IPS-18c (cell line): ENCODE results near the gene MSH2.
"Not testable (repeated sequence)": the region's sequence is repeated elsewhere in the genome, so short reads cannot be mapped to it uniquely, and the experiment has no call there.

Experiments
- H3K4me3 ChIP-seq: 2 replicates; pipeline ENCODE4 v1.7.0; 2013; ENCODE audit warnings: low read depth, mild to moderate bottlenecking, low read length, moderate library complexity; ENCODE audit not compliant: insufficient read depth
- H3K9me3 ChIP-seq: one replicate; pipeline ENCODE4 v1.6.1; 2013; ENCODE audit warnings: mild to moderate bottlenecking, low read length, moderate library complexity; ENCODE audit not compliant: control insufficient read depth, insufficient read depth

Gene MSH2

GRCh38 chr2:47403609-47404193 is 745 bp downstream of the MSH2 start:
- peak overlapping the region; percentile 94 for H3K4me3 ChIP-seq
- H3K9me3 ChIP-seq: peaks cover 2% of the 10 kb centered on the region

GRCh38 chr2:47404356-47404755 is 1.4 kb downstream of the MSH2 start:
- peak overlapping the region; percentile 94; the same call in 1 of the 2 replicates for H3K4me3 ChIP-seq
- peaks cover 2% of the 10 kb centered on the region for H3K9me3 ChIP-seq

GRCh38 chr2:47405757-47406156 is 2.8 kb downstream of the MSH2 start:
- Histone ChIP-seq H3K4me3 (no peak overlapping the region), H3K9me3 (peaks cover 2% of the 10 kb centered on the region)

- H3K4me3 ChIP-seq, H3K9me3 ChIP-seq: not testable (repeated sequence)
Observed at GRCh38 chr2:47406649-47407330, 3.8 kb downstream of the MSH2 start.

DNA sequence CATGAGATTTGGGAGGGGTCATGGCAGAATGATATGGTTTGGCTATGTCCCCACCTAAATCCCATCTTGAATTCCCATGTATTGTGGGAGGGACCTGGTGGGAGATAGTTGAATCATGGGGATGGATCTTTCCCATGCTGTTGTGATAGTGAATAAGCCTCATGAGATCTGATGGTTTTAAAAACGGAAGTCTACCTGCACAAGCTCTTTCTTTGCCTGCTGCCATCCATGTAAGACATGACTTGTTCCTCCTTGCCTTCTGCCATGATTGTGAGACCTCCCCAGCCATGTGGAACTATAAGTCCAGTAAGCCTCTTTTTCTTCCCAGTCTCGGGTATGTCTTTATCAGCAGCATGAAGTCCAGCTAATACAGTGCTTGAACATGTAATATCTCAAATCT is 5.0 kb downstream of the MSH2 start:
- H3K4me3 ChIP-seq, H3K9me3 ChIP-seq: not testable (repeated sequence)

- H3K4me3 ChIP-seq: no peak overlapping the region
- H3K9me3 ChIP-seq: no peaks in the 10 kb centered on the region
Observed at GRCh38 chr2:47414682-47415458, 11.9 kb downstream of the MSH2 start.

DNA sequence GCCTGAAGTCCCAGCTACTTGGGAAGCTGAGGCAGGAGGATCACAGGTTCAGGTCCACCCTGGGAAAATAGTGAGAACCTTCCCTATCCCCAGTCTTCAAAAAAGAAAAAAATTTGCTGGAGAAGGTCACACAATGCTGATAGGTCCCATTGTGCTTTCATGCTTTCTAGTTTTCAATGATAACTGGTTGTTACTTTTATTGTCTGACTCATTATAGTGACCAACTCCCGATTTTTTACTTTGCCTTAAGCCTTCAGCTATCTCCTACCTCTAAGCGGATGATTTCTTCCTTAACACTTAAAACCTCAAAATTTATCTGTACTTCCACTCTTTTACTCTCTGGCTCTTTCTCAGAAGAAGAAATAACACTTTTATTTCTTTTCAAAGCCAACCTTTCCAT is 17.3 kb downstream of the MSH2 start:
- Histone ChIP-seq H3K4me3 (no peak overlapping the region), H3K9me3 (no peaks in the 10 kb centered on the region)

- not testable (repeated sequence) for H3K4me3 ChIP-seq
Observed at GRCh38 chr2:47420683-47421082, 17.7 kb downstream of the MSH2 start.

DNA sequence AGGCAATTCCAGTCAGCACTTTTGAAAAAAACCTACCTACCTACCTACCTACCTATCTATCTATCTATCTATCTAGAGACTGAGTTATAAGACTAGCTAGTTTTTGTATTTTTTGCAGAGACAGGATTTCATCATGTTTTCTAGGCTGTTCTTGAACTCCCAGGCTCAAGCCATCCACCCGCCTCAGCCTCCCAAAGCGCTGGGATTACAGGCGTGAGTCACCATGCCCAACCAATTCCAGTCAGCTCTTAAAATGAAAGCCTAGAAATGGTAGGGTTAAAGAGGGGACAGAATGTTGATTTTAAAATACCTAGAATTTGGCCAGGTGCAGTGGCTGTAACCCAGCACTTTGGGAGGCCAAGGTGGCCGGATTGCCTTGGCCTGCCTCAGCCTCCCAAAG is 19.1 kb downstream of the MSH2 start:
- Histone ChIP-seq H3K9me3 (no peaks in the 10 kb centered on the region), H3K4me3 (no peak overlapping the region)

More at GRCh38 chr2:47420683-47421082, 17.7 kb downstream of the MSH2 start:
- H3K9me3 ChIP-seq: not testable (repeated sequence)

DNA sequence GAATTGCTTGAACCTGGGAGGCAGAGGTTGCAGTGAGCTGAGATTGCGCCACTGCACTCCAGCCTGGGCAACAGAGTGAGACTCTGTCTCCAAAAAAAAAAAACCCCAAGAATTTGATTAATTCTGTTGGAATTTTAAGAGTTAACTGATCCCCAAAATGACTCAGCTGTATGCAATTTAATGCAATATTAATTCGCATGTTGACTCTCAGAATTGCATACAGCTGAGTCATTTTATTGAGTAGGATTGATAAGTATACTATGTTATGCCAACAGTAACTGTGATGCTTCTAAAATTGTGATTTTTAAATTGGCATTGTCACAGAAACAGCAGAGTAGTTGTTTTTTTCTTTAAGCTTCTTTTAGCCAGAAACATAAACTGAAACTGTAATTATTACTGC is 19.6 kb downstream of the MSH2 start:
- Histone ChIP-seq H3K9me3 (no peaks in the 10 kb centered on the region), H3K4me3 (no peak overlapping the region)

GRCh38 chr2:47426786-47427185 is 23.8 kb downstream of the MSH2 start:
- no peaks in the 10 kb centered on the region for H3K9me3 ChIP-seq
- H3K4me3 ChIP-seq: no peak overlapping the region

- no peaks in the 10 kb centered on the region for H3K9me3 ChIP-seq
- no peak overlapping the region for H3K4me3 ChIP-seq
Observed at GRCh38 chr2:47429795-47430194, 26.8 kb downstream of the MSH2 start.

- not testable (repeated sequence) for H3K4me3 ChIP-seq, H3K9me3 ChIP-seq
Observed at GRCh38 chr2:47433006-47433405, 30.1 kb downstream of the MSH2 start.

DNA sequence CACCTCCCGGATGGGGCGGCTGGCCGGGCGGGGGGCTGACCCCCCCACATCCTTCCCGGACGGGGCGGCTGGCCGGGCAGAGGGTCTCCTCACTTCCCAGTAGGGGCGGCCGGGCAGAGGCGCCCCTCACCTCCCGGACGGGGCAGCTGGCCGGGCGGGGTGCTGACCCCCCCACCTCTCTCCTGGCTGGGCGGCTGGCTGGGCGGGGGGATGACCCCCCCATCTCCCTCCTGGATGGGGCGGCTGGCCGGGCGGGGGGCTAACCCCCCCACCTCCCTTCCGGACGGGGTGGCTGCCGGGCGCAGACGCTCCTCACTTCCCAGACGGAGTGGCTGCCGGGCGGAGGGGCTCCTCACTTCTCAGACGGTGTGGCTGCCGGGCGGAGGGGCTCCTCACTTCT is 30.5 kb downstream of the MSH2 start:
- not testable (repeated sequence) for H3K4me3 ChIP-seq, H3K9me3 ChIP-seq

- no peak overlapping the region for H3K4me3 ChIP-seq
- no peaks in the 10 kb centered on the region for H3K9me3 ChIP-seq
Observed at GRCh38 chr2:47437287-47437686, 34.3 kb downstream of the MSH2 start.

DNA sequence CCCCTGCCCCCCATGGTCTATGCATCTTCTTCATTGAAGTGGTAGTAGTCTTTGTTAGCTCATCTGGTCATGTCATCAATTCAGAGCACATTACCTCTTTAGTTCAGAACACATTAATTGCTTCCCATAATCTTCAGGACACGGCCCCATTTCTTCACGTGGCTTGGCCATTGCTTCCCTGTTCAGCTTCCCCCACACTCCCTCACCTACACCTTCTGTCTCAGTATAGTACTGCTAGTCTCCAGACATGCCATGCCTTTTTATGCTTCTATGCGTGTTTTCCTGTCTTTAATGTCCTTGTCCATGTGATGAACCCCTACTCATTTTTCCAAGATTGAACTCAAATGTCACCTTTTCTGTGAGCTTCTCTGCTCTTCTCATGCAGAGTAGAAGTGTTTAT is 35.1 kb downstream of the MSH2 start:
- Histone ChIP-seq H3K9me3 (no peaks in the 10 kb centered on the region), H3K4me3 (no peak overlapping the region)

GRCh38 chr2:47438783-47439182 is 35.8 kb downstream of the MSH2 start:
- Histone ChIP-seq H3K4me3 (no peak overlapping the region), H3K9me3 (no peaks in the 10 kb centered on the region)

GRCh38 chr2:47451790-47452189 is 48.8 kb downstream of the MSH2 start:
- no peak overlapping the region for H3K4me3 ChIP-seq
- no peaks in the 10 kb centered on the region for H3K9me3 ChIP-seq
